ENCODE results near the gene CMTM4.

Gene CMTM4

DNA sequence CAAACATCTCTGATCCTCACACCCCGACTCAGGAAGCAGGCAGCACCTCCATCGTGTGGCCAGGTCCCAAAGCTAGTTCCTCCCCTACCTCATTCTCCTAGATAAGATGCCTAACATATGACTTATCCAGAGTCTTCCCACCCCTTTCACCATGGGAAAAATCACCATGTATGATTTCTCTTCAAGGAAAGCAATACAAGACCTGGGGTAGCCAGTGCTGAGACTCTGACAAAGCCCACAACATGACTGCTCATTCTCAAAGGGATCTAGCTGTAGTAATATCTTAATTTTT lies 45.1 kb downstream of the CMTM4 start:
- TF ChIP-seq CTCF (IDR thresholded peaks at IDR 0.05; ENCODE audit: borderline replicate concordance, control extremely low read depth, extremely low read depth, insufficient read depth, missing control alignments), result no peak
- no peak for DNase-seq (ENCODE audit: low spot score)
- in situ Hi-C loops (cut with MboI; ENCODE audit: low sequenced_read_pairs, unreplicated experiment), result no loop called here

DNA sequence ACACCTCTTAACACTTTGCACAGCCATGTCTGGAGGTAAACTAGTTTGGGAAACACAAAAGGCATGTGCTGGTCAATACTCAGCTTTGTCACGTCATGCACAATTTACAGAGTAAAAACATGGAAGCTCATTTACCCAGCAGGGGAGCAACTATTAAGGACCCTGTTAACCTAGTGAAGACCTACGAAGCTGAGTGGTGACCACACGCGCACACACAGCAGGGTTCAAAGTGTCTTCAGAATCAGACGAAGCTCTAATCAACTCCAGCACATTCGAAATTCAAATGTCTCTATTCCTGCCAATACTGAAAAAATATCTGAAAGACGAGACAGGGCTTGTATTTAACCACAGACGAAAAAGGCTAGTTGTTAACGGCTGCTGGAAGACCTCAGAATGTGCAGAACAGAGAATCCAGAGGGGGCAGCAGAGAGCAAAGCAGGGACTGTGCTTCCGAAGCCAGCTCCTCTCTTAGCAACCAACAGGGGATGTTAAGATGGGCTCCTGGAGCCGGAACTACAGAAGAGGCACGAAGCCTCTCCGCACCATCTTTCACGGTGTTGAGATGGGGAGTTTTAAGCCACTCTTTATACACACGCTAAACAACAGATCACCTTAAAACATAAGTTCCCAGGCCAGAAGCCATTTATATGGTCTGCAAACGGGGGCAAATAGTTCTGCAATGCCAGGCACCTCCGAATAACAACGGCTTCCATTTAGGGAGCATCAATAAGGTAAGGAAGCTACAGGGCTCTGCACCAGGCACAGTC lies 45.7 kb downstream of the CMTM4 start:
- in situ Hi-C loops (cut with MboI; ENCODE audit: low sequenced_read_pairs, unreplicated experiment), result no loop called here
- DNase-seq (ENCODE audit: low spot score), result peak; percentile 80
- peak; percentile 80 for TF ChIP-seq CTCF (IDR thresholded peaks at IDR 0.05; ENCODE audit: borderline replicate concordance, control extremely low read depth, extremely low read depth, insufficient read depth, missing control alignments)

GRCh38 chr16:66649636-66650205 lies 46.8 kb downstream of the CMTM4 start:
- TF ChIP-seq CTCF (IDR thresholded peaks at IDR 0.05; ENCODE audit: borderline replicate concordance, control extremely low read depth, extremely low read depth, insufficient read depth, missing control alignments), result no peak
- DNase-seq (ENCODE audit: low spot score), result no peak
- in situ Hi-C loops (cut with MboI; ENCODE audit: low sequenced_read_pairs, unreplicated experiment), result no loop called here

DNA sequence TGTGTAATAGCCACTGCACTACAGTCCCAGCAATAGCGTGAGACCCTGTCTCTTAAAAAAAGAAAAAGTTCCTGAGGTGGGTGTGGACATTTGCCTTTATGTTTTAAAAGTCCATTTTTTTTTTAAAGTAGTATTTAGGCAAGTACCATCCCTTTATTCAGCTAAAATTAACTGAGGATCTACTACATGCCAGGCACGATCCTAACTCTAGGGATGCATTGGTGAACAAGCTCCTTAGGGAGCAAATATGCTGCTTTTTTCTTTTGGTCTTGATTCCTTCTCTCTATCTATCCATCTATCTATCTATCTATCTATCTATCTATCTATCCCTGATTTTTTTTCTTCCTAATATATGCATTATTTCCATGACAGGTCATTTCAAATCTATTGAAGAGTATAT lies 47.4 kb downstream of the CMTM4 start:
- in situ Hi-C loops (cut with MboI; ENCODE audit: low sequenced_read_pairs, unreplicated experiment), result no loop called here
- no peak for TF ChIP-seq CTCF (IDR thresholded peaks at IDR 0.05; ENCODE audit: borderline replicate concordance, control extremely low read depth, extremely low read depth, insufficient read depth, missing control alignments)
- no peak for DNase-seq (ENCODE audit: low spot score)

- in situ Hi-C loops (cut with MboI; ENCODE audit: low sequenced_read_pairs, unreplicated experiment), result no loop called here
- no peak for TF ChIP-seq CTCF (IDR thresholded peaks at IDR 0.05; ENCODE audit: borderline replicate concordance, control extremely low read depth, extremely low read depth, insufficient read depth, missing control alignments)
- no peak for DNase-seq (ENCODE audit: low spot score)
Observed at GRCh38 chr16:66647866-66648265, 48.7 kb downstream of the CMTM4 start.

GRCh38 chr16:66641387-66641786 lies 55.2 kb downstream of the CMTM4 start:
- no peak for DNase-seq (ENCODE audit: low spot score)
- TF ChIP-seq CTCF (IDR thresholded peaks at IDR 0.05; ENCODE audit: borderline replicate concordance, control extremely low read depth, extremely low read depth, insufficient read depth, missing control alignments), result no peak
- in situ Hi-C loops (cut with MboI; ENCODE audit: low sequenced_read_pairs, unreplicated experiment), result no loop called here

Data from GM13976 (cell line).